ENCODE results near the gene CDKAL1.

DNA sequence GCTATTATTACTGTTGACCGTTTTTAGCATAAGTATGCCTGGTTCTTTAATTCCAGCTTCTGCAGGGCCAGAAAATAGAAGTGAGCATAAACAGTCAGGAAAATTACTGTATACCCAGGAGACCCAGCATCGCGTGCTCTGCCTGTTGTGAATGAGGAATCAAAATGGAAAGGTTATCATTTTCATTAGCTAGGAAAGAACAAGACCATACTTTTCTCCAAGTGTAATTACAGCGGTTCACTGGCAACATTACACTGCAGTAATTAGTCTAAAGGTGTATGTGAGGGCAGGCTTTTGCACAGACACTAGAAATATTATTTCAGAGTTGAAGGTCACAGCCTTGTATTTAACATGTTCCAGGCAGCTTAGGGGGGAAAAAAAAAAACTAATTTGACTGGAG lies 655.5 kb downstream of the CDKAL1 start:
- TF ChIP-seq, protein P1, sequence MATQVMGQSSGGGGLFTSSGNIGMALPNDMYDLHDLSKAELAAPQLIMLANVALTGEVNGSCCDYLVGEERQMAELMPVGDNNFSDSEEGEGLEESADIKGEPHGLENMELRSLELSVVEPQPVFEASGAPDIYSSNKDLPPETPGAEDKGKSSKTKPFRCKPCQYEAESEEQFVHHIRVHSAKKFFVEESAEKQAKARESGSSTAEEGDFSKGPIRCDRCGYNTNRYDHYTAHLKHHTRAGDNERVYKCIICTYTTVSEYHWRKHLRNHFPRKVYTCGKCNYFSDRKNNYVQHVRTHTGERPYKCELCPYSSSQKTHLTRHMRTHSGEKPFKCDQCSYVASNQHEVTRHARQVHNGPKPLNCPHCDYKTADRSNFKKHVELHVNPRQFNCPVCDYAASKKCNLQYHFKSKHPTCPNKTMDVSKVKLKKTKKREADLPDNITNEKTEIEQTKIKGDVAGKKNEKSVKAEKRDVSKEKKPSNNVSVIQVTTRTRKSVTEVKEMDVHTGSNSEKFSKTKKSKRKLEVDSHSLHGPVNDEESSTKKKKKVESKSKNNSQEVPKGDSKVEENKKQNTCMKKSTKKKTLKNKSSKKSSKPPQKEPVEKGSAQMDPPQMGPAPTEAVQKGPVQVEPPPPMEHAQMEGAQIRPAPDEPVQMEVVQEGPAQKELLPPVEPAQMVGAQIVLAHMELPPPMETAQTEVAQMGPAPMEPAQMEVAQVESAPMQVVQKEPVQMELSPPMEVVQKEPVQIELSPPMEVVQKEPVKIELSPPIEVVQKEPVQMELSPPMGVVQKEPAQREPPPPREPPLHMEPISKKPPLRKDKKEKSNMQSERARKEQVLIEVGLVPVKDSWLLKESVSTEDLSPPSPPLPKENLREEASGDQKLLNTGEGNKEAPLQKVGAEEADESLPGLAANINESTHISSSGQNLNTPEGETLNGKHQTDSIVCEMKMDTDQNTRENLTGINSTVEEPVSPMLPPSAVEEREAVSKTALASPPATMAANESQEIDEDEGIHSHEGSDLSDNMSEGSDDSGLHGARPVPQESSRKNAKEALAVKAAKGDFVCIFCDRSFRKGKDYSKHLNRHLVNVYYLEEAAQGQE (IDR thresholded peaks at IDR 0.05; ENCODE audit: insufficient replicate concordance, low read depth) = no peak
- TF ChIP-seq, protein P2, sequence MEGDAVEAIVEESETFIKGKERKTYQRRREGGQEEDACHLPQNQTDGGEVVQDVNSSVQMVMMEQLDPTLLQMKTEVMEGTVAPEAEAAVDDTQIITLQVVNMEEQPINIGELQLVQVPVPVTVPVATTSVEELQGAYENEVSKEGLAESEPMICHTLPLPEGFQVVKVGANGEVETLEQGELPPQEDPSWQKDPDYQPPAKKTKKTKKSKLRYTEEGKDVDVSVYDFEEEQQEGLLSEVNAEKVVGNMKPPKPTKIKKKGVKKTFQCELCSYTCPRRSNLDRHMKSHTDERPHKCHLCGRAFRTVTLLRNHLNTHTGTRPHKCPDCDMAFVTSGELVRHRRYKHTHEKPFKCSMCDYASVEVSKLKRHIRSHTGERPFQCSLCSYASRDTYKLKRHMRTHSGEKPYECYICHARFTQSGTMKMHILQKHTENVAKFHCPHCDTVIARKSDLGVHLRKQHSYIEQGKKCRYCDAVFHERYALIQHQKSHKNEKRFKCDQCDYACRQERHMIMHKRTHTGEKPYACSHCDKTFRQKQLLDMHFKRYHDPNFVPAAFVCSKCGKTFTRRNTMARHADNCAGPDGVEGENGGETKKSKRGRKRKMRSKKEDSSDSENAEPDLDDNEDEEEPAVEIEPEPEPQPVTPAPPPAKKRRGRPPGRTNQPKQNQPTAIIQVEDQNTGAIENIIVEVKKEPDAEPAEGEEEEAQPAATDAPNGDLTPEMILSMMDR (IDR thresholded peaks at IDR 0.05; ENCODE audit: insufficient read depth, low read length) = no peak
- TF ChIP-seq GABPA (IDR thresholded peaks at IDR 0.05; ENCODE audit: low read depth) (no peak), POLR2AphosphoS5 (IDR thresholded peaks at IDR 0.05; ENCODE audit: low read depth) (no peak)
